ENCODE results near the gene TMEM121B. TPM values are rescaled to one million over a fixed set of nuclear protein-coding genes. Genes with fewer than 3 reads are reported as not detected.

Gene TMEM121B
- total RNA-seq, 1 experiment from 2014 or later, result 0.05 TPM

GRCh38 chr22:17091851-17092250 lies 29.3 kb downstream of the TMEM121B start:
- no peak for DNase-seq (ENCODE audit: low spot score)

DNA sequence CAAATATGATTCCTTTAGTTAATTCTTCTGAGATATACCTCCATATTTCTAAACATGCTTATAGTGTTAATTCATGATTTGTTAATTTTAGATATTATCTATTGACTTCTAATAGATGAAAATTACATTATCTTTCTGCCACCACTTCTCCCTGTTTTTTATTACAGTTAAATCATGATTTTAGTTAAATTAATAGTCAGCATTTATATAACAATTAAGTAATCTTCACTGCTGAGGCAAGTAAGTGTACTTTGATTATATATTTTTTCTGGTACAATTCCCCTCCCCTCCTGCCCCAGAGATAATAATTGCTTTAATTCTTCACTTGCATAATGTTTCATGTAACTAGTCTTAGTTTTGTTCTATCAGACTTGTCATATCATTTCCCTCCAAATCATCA lies 30.6 kb downstream of the TMEM121B start:
- no peak for DNase-seq (ENCODE audit: low spot score)

- peak; percentile 23 for DNase-seq (ENCODE audit: low spot score)
Observed at GRCh38 chr22:17087498-17088131, 33.5 kb downstream of the TMEM121B start.

- DNase-seq (ENCODE audit: low spot score), result no peak
Observed at GRCh38 chr22:17086788-17087497, 34.2 kb downstream of the TMEM121B start.

- DNase-seq (ENCODE audit: low spot score), result no peak
Observed at GRCh38 chr22:17086296-17086695, 34.9 kb downstream of the TMEM121B start.

DNA sequence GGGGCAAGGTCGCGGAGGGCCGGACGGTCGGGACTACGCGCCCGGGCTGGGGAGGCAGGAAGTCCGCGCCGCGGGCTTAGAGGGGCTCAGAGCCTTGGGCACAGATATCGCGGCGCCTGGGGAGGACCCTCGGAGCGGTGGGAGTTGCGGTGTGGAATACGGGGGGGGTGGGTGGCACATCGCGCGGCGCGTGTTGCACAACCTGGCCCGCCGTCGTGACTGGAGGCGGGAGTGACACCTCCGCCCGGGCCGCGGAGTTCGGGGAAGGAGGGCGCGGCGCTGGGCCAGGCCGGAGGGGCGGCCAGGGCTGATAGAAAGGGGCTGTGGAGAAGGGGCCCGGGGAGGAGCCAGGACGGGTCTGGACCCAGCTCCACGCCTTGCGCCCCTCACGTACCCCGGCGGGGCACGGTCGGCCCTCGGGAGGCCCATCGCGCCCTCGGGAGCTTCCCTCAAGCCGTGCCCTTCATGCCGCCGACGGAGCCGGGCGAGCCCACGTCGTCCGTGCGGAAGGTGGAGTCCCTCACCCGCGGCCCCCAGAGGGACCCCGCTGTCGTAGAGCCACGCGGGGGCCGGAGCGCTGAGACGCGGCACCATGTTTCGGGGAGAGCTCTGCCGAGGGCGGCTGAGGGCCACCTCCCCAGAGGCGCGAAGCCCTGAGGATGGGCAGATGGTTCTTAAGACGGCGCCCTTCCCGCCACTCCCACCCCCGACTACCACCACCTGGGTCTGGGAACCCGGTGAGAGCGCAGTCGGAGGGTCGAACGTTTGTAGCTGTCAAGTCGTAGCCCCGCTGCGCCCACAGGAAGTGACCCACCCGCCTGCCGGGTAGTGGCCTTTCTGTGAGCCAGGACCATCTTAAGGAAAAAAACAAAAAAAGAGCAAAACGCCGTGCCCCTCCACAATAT lies 35.6 kb downstream of the TMEM121B start:
- no peak for DNase-seq (ENCODE audit: low spot score)

DNA sequence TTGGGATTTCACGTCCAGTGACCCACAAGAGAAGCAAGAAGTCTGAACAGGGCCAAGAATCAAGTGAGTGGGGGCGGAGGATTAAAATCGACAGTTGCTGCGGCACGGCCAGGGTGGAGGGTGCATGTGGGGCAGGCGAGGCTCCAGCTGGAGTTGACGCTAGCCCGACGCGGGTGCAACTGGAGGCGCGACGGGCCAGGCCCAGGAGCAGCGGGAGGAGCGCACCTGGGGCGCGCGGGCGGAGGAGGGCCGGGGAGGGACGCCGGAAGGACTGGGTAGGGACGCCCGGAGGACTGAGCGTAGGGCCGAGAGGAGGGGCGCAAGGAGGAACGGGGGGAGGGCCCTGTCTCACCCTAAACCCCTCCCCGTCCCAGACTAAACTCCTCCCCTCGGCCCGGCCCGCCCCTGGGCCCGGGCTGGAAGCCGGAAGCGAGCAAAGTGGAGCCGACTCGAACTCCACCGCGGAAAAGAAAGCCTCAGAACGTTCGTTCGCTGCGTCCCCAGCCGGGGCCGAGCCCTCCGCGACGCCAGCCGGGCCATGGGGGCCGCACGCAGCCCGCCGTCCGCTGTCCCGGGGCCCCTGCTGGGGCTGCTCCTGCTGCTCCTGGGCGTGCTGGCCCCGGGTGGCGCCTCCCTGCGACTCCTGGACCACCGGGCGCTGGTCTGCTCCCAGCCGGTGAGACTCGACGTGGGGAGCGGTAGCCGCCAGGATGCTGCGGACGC lies 36.4 kb downstream of the TMEM121B start, which contains the start of gene IL17RA:
Gene IL17RA, plus strand, starts transcription at position 447 of the 723 bp plus-strand sequence. Its CDS starts 92 bp downstream, at position 539.
- DNase-seq (ENCODE audit: low spot score), result peak; percentile 73

- no peak for DNase-seq (ENCODE audit: low spot score)
Observed at GRCh38 chr22:17083811-17084441, 37.2 kb downstream of the TMEM121B start.

GRCh38 chr22:17083255-17083654 lies 37.9 kb downstream of the TMEM121B start:
- no peak for DNase-seq (ENCODE audit: low spot score)

DNA sequence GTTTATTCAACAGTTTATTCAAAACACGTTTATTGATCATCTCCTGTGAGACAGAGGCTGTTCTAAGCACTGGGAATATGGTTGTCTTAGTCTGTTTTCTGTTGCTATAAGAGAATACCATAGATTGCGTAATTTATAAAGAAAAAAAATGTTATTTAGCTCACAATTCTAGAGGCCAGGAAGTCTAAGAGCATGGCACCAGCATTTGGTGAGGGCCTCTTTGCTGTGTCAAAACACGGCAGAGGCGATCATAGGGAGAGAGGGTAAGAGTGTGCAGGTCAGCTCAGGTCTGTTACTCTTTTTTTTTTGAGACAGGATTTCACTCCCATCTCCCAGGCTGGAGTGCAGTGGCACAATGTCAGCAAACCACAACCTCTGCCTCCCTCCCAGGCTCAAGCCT lies 41.6 kb downstream of the TMEM121B start:
- DNase-seq (ENCODE audit: low spot score), result no peak

GRCh38 chr22:17077255-17077654 lies 43.9 kb downstream of the TMEM121B start:
- peak; percentile 72 for DNase-seq (ENCODE audit: low spot score)

- no peak for DNase-seq (ENCODE audit: low spot score)
Observed at GRCh38 chr22:17074648-17075002, 46.5 kb downstream of the TMEM121B start.

DNA sequence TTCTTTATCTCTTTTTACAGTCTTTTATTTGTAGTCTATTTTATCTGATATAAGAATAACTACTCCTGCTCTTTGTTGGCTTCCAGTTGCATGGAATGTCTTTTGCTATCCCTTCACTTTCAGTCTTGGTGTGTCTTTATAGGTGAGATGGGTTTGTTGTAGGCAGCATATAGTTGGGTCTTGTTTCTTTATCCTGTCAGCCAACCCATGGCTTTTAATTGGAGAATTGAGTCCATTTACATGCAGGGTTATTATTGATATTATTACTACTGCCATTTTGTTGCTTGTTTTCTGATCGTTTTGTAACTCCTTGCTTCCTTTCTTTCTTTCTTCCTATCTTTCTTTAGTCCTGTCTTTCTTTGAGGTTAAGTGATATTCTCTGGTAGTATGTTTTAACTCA lies 48.3 kb downstream of the TMEM121B start:
- DNase-seq (ENCODE audit: low spot score), result no peak

Other genes with a start within 250 kb of the TMEM121B start
- gene GAB4, start 113.1 kb downstream of the TMEM121B start, total RNA-seq (2014; rRNA removed; shearing (Covaris generic)), result not detected in 2 replicates
- gene IL17RA, start 36.4 kb downstream of the TMEM121B start, total RNA-seq (2014; rRNA removed; shearing (Covaris generic)), result 4.7 and 5.2 TPM in 2 replicates
- 24.7 and 29.2 TPM in 2 replicates for gene HDHD5, start 37.9 kb upstream of the TMEM121B start, total RNA-seq (2014; rRNA removed; shearing (Covaris generic))
- gene ADA2, start 98.1 kb upstream of the TMEM121B start, total RNA-seq (2014; rRNA removed; shearing (Covaris generic)), result not detected in 2 replicates
- gene CECR2, start 248.1 kb upstream of the TMEM121B start, total RNA-seq (2014; rRNA removed; shearing (Covaris generic)), result not detected in 2 replicates

Measured in A172 (cell line).